ENCODE results near the gene CDIP1.

CDIP1 gene

DNA sequence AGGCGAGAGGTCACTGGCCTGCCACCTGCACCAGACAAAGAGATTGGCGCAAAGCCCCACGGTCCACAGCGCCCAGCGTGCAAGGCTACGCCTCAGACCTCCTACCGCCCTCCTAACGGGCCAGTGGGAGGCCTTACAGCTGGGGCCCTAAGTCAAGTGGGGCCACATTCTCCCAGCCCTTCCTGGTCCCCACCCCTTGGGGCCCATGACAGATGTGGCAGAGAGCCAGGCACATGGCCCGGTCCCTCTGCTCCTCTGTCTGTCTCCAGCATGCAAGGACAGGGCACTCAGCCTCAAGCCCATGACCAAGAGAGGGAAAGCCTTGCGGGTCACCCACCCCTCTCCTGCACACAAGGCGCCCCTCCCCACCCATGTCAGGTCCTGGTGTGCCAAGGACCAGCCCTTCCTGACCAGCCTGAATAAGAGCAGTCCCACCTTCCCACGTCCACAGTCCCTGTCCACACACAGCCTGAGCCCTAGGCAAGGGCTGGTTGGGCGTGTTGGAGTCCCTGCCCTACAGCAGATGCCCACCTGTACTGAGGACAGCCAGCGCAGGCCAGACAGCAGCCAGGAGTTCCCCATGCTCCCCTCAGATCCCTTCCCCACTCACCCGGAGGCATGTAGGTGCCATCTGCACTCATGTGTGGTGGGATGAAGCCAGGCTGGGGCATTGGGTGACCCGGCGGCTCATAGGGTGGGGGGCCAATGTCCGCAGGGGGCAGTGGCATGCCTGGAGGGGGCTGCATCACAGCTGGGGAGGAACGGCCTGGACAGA lies 25.3 kb downstream of the CDIP1 start:
- no peak overlapping the region for H3K4me3 Mint-ChIP-seq
- no peaks in the 10 kb centered on the region for H3K36me3 Mint-ChIP-seq
- H3K9me3 Mint-ChIP-seq (ENCODE audit: low read depth): no peaks in the 10 kb centered on the region
- H3K27ac Mint-ChIP-seq: peak overlapping the region; percentile 66
- no peaks in the 10 kb centered on the region for H3K27me3 Mint-ChIP-seq
- H3K4me1 Mint-ChIP-seq (ENCODE audit: low read depth): peaks cover 34% of the 10 kb centered on the region

DNA sequence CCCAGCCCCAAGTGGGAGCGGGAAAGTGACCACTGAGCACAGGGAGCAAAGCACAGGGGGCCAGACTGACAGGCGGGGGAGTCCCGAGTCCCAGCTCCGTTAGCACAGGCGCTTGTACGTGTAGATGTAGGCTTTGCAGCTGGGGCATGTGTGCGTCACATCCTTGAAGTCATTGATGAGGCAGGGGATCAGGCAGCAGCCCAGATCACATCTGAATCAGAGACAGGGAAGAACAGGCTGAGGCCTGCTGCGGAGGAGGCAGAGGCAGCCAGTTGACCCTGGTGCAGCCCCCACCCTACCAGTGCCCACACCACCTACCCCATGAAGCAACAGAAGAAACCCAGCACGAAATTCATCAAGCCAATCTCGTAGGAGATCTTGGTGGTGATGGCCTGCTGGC lies 26.1 kb downstream of the CDIP1 start:
- Mint-ChIP-seq H3K36me3 (no peaks in the 10 kb centered on the region), H3K27me3 (no peaks in the 10 kb centered on the region), H3K4me1 (ENCODE audit: low read depth) (peaks cover 37% of the 10 kb centered on the region), H3K4me3 (no peak overlapping the region), H3K9me3 (ENCODE audit: low read depth) (no peaks in the 10 kb centered on the region), H3K27ac (peak overlapping the region; percentile 75)

DNA sequence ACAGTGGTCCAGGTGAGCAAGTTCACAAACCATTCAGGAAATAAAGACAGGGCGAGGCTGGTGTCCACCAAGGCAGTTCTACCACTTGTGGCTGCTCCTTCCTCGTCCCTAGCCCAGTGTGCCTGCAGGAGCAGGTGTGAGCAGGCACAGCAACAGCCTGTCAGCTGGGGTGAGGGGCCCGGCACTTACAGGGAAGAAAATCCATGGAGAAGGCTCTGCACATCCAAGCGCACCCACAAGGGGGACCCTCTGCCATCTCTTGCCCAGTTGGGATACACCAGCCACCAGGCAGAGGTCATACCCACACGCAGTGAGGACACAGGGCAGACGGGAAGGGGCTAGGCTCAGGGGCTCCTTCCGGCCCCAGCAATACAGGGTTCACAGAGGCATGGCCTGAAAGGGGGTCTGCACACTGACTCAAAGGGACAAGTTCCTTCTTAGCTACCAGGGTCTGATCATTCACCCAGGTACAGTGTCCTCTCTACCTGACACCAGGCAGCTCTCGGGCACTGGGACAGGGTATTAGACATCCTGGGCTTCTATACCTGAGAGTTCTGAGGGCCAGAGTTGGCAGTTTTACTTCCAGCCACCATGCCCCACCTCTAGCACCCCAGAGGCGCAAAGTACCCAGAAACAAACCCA lies 27.0 kb downstream of the CDIP1 start:
- Mint-ChIP-seq H3K36me3 (no peaks in the 10 kb centered on the region), H3K27ac (no peak overlapping the region), H3K9me3 (ENCODE audit: low read depth) (no peaks in the 10 kb centered on the region), H3K27me3 (no peaks in the 10 kb centered on the region), H3K4me1 (ENCODE audit: low read depth) (peaks cover 43% of the 10 kb centered on the region), H3K4me3 (no peak overlapping the region)

DNA sequence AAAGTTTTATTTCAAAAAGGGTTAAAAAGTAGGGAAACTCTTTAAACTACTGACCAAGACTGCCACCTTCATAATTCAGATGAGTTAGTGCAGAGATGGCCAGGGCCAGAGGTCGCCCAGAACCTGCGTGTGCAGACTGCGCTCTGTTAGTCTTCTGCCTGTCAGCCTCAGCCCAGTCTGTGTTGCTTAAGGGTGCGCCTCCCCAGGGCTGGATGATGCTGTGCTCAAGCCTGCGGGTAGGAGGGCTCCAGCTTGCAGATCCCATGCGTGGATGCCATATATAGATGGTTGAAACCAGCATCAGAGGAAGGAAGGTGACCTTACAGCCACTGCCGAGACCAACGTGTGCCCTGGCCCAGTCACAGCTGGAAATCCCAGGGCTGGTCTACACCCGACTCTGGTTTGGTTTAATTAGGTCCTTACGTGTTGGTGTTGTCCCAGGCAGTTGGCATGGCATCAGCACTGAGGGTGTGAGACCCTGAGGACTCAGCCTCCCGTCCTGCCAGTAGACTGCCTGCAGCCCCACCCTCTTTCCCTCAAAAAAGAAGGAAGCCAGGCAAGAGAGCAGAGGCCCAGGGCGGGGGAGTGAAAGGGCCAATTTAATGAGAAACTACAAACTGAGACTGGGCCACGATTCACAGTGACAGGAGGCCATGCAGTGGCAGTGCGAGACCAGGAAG lies 27.7 kb downstream of the CDIP1 start:
- Mint-ChIP-seq H3K27me3 (no peaks in the 10 kb centered on the region), H3K4me3 (no peak overlapping the region), H3K9me3 (ENCODE audit: low read depth) (no peaks in the 10 kb centered on the region), H3K4me1 (ENCODE audit: low read depth) (peaks cover 46% of the 10 kb centered on the region), H3K36me3 (no peaks in the 10 kb centered on the region), H3K27ac (no peak overlapping the region)

DNA sequence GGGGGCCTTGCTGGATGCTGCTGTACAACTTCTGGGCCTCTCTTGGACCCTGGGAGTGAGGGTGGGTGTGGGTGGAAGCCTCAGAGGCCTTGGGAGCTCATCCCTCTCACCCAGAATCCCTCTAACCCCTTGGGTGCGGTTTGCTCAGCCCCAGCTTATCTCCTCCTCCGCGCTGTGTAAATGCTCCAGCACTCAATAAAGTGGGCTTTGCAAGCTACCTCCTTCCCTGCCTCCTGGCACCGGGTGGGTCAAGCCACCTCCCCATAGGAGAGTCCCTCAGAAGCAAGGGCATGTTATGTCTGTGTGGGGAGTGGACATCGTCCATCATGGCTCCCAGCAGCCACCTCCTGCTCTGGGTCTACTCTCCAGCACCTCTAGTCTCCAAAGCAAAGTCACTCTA lies 28.4 kb downstream of the CDIP1 start:
- peaks cover 46% of the 10 kb centered on the region for H3K4me1 Mint-ChIP-seq (ENCODE audit: low read depth)
- H3K9me3 Mint-ChIP-seq (ENCODE audit: low read depth): no peaks in the 10 kb centered on the region

DNA sequence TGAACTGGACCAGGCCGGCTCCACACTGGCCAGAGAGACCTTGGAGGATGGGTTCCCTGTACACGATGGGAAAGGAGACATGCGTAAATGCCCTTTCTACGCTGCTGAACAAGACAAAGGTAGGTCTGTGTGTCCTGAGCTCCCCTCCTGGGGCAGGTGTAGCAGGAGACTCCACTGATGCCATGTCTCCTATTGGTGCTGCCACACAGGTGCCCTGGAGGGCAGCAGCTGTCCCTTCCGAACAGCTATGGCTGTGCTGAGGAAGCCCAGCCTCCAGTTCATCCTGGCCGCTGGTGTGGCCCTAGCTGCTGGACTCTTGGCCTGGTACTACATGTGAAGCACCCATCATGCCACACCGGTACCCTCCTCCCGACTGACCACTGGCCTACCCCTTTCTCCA lies 29.2 kb downstream of the CDIP1 start:
- no peak overlapping the region for H3K27ac Mint-ChIP-seq
- H3K9me3 Mint-ChIP-seq (ENCODE audit: low read depth): no peaks in the 10 kb centered on the region
- H3K4me1 Mint-ChIP-seq (ENCODE audit: low read depth): peaks cover 45% of the 10 kb centered on the region
- no peaks in the 10 kb centered on the region for H3K27me3 Mint-ChIP-seq
- H3K4me3 Mint-ChIP-seq: no peak overlapping the region
- no peaks in the 10 kb centered on the region for H3K36me3 Mint-ChIP-seq

More for the DNA sequence above, 28.4 kb downstream of the CDIP1 start:
- no peaks in the 10 kb centered on the region for H3K27me3 Mint-ChIP-seq
- H3K4me3 Mint-ChIP-seq: no peak overlapping the region
- H3K36me3 Mint-ChIP-seq: no peaks in the 10 kb centered on the region
- peak overlapping the region; percentile 61 for H3K27ac Mint-ChIP-seq

DNA sequence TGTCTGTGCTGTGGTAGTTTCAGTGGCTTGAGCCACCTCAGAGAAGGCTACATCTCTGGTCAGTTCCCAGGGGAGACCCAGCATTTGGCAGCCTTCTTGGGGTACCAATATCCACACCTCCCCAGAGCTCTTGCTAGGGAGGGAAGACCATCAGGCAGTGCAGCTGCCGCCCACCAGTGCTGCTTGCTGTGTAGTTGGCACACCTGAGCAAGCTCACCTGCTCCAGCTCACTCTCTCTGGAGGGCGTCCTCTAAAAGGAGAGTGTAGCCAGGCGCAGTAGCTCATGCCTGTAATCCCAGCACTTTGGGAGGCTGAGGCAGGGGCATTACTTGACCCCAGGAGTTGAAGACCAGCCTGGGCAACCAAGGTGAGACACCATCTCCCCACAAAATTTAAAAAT lies 29.8 kb downstream of the CDIP1 start:
- Mint-ChIP-seq H3K4me3 (no peak overlapping the region), H3K27ac (peak overlapping the region; percentile 58), H3K36me3 (no peaks in the 10 kb centered on the region), H3K27me3 (no peaks in the 10 kb centered on the region), H3K4me1 (ENCODE audit: low read depth) (peaks cover 45% of the 10 kb centered on the region), H3K9me3 (ENCODE audit: low read depth) (no peaks in the 10 kb centered on the region)

DNA sequence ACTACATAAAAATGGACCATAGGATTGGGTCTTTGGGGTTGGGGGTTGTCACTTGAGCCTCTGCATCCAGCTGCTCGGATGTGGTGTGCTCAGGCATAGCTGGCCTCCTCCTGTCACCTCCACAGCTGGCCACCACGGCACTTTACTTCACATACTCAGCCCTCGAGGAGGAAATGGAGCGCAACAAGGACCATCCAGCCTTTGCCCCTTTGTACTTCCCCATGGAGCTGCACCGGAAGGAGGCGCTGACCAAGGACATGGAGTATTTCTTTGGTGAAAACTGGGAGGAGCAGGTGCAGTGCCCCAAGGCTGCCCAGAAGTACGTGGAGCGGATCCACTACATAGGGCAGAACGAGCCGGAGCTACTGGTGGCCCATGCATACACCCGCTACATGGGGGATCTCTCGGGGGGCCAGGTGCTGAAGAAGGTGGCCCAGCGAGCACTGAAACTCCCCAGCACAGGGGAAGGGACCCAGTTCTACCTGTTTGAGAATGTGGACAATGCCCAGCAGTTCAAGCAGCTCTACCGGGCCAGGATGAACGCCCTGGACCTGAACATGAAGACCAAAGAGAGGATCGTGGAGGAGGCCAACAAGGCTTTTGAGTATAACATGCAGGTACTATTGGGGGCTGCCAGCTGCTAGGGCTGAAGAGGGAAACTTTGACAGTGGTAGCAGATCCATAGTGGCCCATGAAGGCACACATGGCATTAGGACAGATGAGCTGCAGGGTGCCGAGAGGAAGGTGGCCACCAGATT lies 30.8 kb downstream of the CDIP1 start:
- Mint-ChIP-seq H3K4me3 (no peak overlapping the region), H3K27ac (peak overlapping the region; percentile 90), H3K4me1 (ENCODE audit: low read depth) (peaks cover 50% of the 10 kb centered on the region), H3K36me3 (no peaks in the 10 kb centered on the region), H3K9me3 (ENCODE audit: low read depth) (no peaks in the 10 kb centered on the region), H3K27me3 (no peaks in the 10 kb centered on the region)

DNA sequence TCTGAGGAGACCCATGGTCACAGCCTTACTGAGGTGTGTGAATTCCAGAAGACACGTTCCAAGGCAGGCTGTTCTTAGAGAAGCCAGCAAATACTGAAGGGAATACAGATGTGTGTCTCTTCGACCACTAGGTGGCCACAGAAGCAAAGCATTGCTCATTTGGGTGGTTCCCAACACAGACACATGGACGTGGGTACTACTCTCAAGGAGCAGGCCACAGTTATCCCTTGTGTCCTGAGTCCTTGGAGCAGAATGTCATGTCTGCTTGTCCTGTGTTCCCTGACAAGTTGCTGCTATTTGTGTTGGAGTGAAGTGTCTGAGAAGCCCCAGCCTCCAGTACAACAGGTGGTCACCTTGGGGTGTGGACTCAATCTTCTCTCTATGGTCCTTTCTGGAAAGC lies 32.1 kb downstream of the CDIP1 start:
- Mint-ChIP-seq H3K36me3 (no peaks in the 10 kb centered on the region), H3K4me1 (ENCODE audit: low read depth) (peaks cover 55% of the 10 kb centered on the region), H3K27ac (peak overlapping the region; percentile 90), H3K4me3 (peak overlapping the region; percentile 74), H3K27me3 (no peaks in the 10 kb centered on the region), H3K9me3 (ENCODE audit: low read depth) (no peaks in the 10 kb centered on the region)

DNA sequence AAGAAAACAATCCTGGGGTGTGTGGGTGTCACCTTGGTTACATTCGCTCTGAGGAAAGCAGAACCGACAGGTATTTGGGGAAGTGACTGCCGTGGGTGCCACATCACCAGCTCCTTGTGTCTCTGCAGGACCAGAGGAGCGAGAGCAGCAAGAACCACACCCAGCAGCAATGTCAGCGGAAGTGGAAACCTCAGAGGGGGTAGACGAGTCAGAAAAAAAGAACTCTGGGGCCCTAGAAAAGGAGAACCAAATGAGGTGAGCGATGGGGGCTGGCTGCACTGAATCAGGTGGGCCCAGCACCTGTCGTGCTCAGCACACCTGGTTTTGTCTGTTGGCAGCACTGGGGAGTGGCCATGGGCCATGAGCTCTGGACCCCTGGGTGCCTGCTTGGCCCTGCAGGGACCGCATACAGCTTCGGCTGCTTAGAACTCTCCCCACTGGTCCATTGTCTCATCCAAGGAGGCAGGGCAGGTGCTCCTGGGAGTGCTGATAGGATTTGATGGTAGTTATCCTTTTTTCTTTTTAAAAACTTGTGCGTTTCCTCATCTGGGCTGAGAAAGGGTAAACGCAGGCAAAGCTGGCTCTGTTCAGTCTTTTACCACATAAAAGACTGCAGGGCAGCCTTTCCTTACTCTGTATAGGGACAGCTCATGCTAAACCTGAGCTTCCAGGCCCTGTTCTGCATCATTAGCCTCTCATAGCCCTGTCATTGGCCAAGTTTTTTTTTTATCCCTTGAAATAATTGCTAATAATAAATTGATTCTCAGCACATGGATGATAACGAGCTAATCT lies 33.0 kb downstream of the CDIP1 start:
- H3K27me3 Mint-ChIP-seq: no peaks in the 10 kb centered on the region
- H3K36me3 Mint-ChIP-seq: no peaks in the 10 kb centered on the region
- peak overlapping the region; percentile 90 for H3K27ac Mint-ChIP-seq
- peak overlapping the region; percentile 74 for H3K4me3 Mint-ChIP-seq
- H3K9me3 Mint-ChIP-seq (ENCODE audit: low read depth): no peaks in the 10 kb centered on the region
- peaks cover 62% of the 10 kb centered on the region for H3K4me1 Mint-ChIP-seq (ENCODE audit: low read depth)

DNA sequence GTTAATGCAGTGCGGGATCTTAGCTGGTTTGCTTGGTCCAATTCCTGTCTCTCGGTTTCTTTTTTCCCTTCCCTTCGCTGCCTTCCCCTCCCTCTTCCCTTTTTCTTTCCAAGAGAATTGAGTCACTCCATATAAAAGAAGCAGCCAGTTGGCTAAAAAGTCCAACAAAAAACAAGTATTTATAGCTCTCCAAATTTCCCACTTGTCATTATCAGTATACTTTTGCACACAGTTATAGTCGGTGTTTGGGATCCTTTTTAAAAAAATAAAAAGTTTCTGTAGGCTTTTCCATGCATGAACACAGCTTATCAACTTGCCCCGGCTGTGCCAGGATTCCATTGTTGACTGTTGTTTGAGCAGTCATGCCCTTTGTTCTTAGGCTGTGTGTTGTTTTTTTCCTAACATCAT lies 37.5 kb downstream of the CDIP1 start:
- Mint-ChIP-seq H3K9me3 (ENCODE audit: low read depth) (no peaks in the 10 kb centered on the region), H3K36me3 (no peaks in the 10 kb centered on the region), H3K27ac (peak overlapping the region; percentile 83), H3K4me3 (peak overlapping the region; percentile 38), H3K4me1 (ENCODE audit: low read depth) (peaks cover 89% of the 10 kb centered on the region), H3K27me3 (no peaks in the 10 kb centered on the region)

DNA sequence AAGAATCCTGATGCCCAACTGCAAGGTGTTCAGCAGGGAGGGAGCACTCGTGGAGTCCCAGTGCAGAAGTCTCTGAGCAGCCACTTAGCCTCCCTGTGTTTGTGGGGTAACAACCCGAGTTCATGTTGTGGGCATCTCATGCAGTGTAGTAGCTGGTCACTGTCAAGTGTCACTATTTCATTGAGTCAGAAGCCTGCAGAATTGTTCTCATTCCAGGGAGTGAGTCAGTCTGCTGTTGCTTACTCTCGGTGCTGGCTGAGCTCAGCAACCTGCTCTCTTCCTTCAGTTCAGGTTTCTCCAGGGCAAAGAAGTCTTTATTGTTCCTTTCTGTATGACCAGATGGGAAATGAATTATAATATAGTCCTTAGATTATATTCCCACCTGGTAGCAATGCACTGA lies 38.3 kb downstream of the CDIP1 start:
- Mint-ChIP-seq H3K4me3 (no peak overlapping the region), H3K27ac (peak overlapping the region; percentile 10), H3K27me3 (no peaks in the 10 kb centered on the region), H3K9me3 (ENCODE audit: low read depth) (no peaks in the 10 kb centered on the region), H3K4me1 (ENCODE audit: low read depth) (peaks cover 87% of the 10 kb centered on the region), H3K36me3 (no peaks in the 10 kb centered on the region)

DNA sequence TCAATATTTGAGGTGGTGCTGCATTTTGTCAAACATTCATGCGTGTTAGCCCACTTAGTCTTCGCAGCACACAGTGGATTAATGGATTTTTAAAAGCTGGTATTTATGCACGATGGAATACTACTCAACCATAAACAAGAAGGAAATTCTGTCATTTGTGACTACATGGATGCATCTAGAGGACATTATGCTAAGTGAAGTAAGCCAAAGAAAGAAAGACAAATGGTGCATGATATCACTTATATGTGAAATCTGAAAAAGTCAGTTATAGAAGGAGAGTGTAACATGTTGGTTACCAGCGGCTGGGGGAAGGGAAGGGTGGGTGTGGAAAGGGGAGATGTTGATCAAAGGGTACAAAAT lies 39.4 kb downstream of the CDIP1 start:
- H3K27me3 Mint-ChIP-seq: no peaks in the 10 kb centered on the region
- peaks cover 89% of the 10 kb centered on the region for H3K4me1 Mint-ChIP-seq (ENCODE audit: low read depth)
- no peaks in the 10 kb centered on the region for H3K36me3 Mint-ChIP-seq
- no peak overlapping the region for H3K4me3 Mint-ChIP-seq
- no peak overlapping the region for H3K27ac Mint-ChIP-seq
- H3K9me3 Mint-ChIP-seq (ENCODE audit: low read depth): no peaks in the 10 kb centered on the region

DNA sequence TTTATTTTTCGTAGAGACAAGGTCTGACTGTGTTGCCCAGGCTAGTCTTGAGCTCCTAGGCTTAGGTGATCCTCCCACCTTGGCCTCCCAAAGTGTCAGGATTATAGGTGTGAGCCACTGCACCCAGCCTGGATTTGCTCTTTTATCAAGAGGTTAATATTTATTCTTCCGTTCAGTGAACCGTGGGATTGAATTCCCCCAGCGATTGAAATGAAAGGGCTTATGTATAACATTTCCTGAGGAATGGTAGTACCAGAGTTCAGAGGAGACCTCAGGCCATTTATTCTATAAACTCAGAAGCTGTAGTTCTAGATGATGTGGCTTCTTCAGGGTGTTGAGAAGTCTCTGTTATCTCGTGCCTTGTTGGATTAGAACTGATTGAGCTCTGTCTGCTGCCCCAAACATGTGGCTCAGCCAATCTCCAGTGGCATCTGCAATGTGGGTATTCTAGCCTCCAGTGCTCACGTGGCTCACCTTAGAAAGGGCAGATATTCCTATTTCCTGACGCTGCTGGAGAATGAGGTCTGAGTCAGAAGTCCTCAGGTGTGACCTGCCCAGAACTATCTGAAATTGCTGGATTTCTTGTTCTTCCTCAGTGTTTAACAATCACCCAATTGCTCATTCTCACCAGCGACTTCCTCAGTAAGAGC lies 39.9 kb downstream of the CDIP1 start:
- Mint-ChIP-seq H3K4me3 (no peak overlapping the region), H3K36me3 (no peaks in the 10 kb centered on the region), H3K4me1 (ENCODE audit: low read depth) (peaks cover 89% of the 10 kb centered on the region), H3K27ac (peak overlapping the region; percentile 3), H3K9me3 (ENCODE audit: low read depth) (no peaks in the 10 kb centered on the region), H3K27me3 (no peaks in the 10 kb centered on the region)

Measured in activated naive CD8-positive, alpha-beta T cell (primary cell).